Endothelial cell of umbilical vein (primary cell): ENCODE measurements around the gene SLC5A11. TPM values are rescaled to one million over a fixed set of nuclear protein-coding genes. Genes with fewer than 3 reads are reported as not detected.

Source experiments
- BruUV-seq: library from RNA; stranded (reverse); fragments of 400-500 nt; replicated peaks from 2 replicates; lab custom pipeline; 2021; lab: Mats Ljungman, UMichigan
- CTCF ChIA-PET: fragments of 300-600, 350-600 bp; sonication (Branson Sonifier 250); formaldehyde crosslinking; loops from one replicate; lab custom pipeline; 2021; ENCODE audit warnings: antibody characterized with exemption, inconsistent platforms; lab: Charles Lee
- POLR2A ChIA-PET: fragments of 300-600, 350-600 bp; sonication (Branson Sonifier 250); formaldehyde crosslinking; loops from one replicate; lab custom pipeline; 2021; ENCODE audit warnings: antibody characterized with exemption, inconsistent platforms; lab: Charles Lee
- DNase-seq: peaks from one replicate; pipeline ENCODE4 v3.0.0-alpha.2; 2011; ENCODE audit warnings: low read depth, low spot score
- FAIRE-seq: peaks from 2 replicates; lab custom pipeline; 2011; peaks lifted over from hg19 to GRCh38; lab: Jason Lieb, UNC
- H2AFZ ChIP-seq: 2 replicates; pipeline ENCODE4 v1.6.0; 2012; ENCODE audit warnings: low read depth, low read length, control low read depth, inconsistent platforms
- H3K27ac ChIP-seq: 2 replicates; pipeline ENCODE4 v1.5.1; 2011; ENCODE audit warnings: low read depth, mild to moderate bottlenecking, control low read depth, low read length, moderate library complexity; ENCODE audit not compliant: insufficient read depth
- H3K27me3 ChIP-seq, 2 experiments: 2 replicates each; pipeline versions ENCODE4 v1.6.0 to v1.6.1; 2011; ENCODE audit warnings: low read length in 2 of 2, mixed read lengths in 1 of 2; ENCODE audit not compliant: control insufficient read depth in 2 of 2, insufficient read depth in 2 of 2
- H3K36me3 ChIP-seq, 2 experiments: 2 replicates in 1 of 2; 3 replicates in 1 of 2; pipeline ENCODE4 v1.5.1; 2011; ENCODE audit warnings: low read length in 2 of 2, mild to moderate bottlenecking in 1 of 2, moderate library complexity in 1 of 2; ENCODE audit not compliant: control insufficient read depth in 2 of 2, insufficient read depth in 2 of 2; ENCODE audit errors: extremely low read depth in 1 of 2
- H3K4me1 ChIP-seq: 3 replicates; pipeline ENCODE4 v1.5.1; 2011; ENCODE audit warnings: mild to moderate bottlenecking, low read length; ENCODE audit not compliant: control insufficient read depth, insufficient read depth; ENCODE audit errors: extremely low read depth
- H3K4me2 ChIP-seq: 2 replicates; pipeline ENCODE4 v1.6.1; 2011; ENCODE audit warnings: low read length, control low read depth, mixed read lengths; ENCODE audit not compliant: insufficient read depth
- H3K4me3 ChIP-seq, 3 experiments: fragments of 200-600 bp in 1 of 3; sonication (generic), shearing (Covaris generic) in 1 of 3; replicated peaks in 1 of 3; 2 replicates each; pipeline ENCODE4 v1.5.1; 2011 to 2016; ENCODE audit warnings: control low read depth in 3 of 3, low read length in 3 of 3, mild to moderate bottlenecking in 2 of 3, inconsistent platforms in 1 of 3, low read depth in 1 of 3, moderate library complexity in 1 of 3; ENCODE audit not compliant: insufficient read depth in 1 of 3
- H3K79me2 ChIP-seq: 2 replicates; pipeline ENCODE4 v1.6.0; 2012; ENCODE audit warnings: low read length, inconsistent platforms; ENCODE audit not compliant: control insufficient read depth, insufficient read depth
- H3K9ac ChIP-seq: replicated peaks from 2 replicates; pipeline ENCODE3; 2011; ENCODE audit warnings: low read length, control low read depth; ENCODE audit not compliant: insufficient read depth; ENCODE audit errors: extremely low read depth
- H3K9me1 ChIP-seq: replicated peaks from 3 replicates; pipeline ENCODE4 v1.6.0; 2011; ENCODE audit warnings: mild to moderate bottlenecking, low read length; ENCODE audit not compliant: control insufficient read depth, insufficient read depth; ENCODE audit errors: extremely low read depth
- H3K9me3 ChIP-seq: replicated peaks from 2 replicates; pipeline ENCODE4 v1.5.1; 2012; ENCODE audit warnings: low read length, inconsistent platforms; ENCODE audit not compliant: control insufficient read depth, insufficient read depth
- H4K20me1 ChIP-seq: replicated peaks from 2 replicates; pipeline ENCODE3; 2011; ENCODE audit warnings: mild to moderate bottlenecking, low read length; ENCODE audit not compliant: control insufficient read depth, insufficient read depth; ENCODE audit errors: extremely low read depth
- CTCF ChIP-seq, 2 donors: IDR thresholded peaks; 1 replicate in 1 of 2; 2 replicates in 1 of 2; pipeline ENCODE4 v1.5.1; 2011; ENCODE audit warnings: low read length in 2 of 2, mild to moderate bottlenecking in 2 of 2, moderate library complexity in 2 of 2, control low read depth in 1 of 2, inconsistent platforms in 1 of 2, low read depth in 1 of 2; ENCODE audit not compliant: insufficient read depth in 1 of 2; ENCODE audit errors: extremely low read depth in 1 of 2
- EZH2 ChIP-seq: IDR thresholded peaks from 2 replicates; pipeline ENCODE4 v1.6.1; 2012; ENCODE audit warnings: borderline replicate concordance, low read depth, mild to moderate bottlenecking, moderate library complexity, low read length, inconsistent platforms; ENCODE audit not compliant: severe bottlenecking
- FOS ChIP-seq: IDR thresholded peaks from 2 replicates; pipeline ENCODE4 v1.6.1; 2011; ENCODE audit warnings: mild to moderate bottlenecking, low read length, moderate library complexity, borderline replicate concordance; ENCODE audit not compliant: insufficient read depth
- GATA2 ChIP-seq: IDR thresholded peaks from 2 replicates; pipeline ENCODE4 v1.7.0; 2011; ENCODE audit warnings: low read depth, mild to moderate bottlenecking, moderate library complexity, mixed read lengths, low read length; ENCODE audit not compliant: insufficient read length, insufficient read depth
- JUN ChIP-seq: IDR thresholded peaks from 2 replicates; pipeline ENCODE4 v1.6.1; 2011; ENCODE audit warnings: borderline replicate concordance, low read depth; ENCODE audit not compliant: insufficient read length, insufficient read depth
- MYC ChIP-seq: IDR thresholded peaks from one replicate; pipeline ENCODE4 v1.6.1; 2011; ENCODE audit warnings: mild to moderate bottlenecking, low read depth, low read length
- POLR2A ChIP-seq: IDR thresholded peaks from 2 replicates; pipeline ENCODE4 v1.6.1; 2012; ENCODE audit warnings: low read depth, mild to moderate bottlenecking, control low read depth, low read length
- POLR2AphosphoS5 ChIP-seq: IDR thresholded peaks from 2 replicates; pipeline ENCODE4 v1.6.1; 2012; ENCODE audit warnings: low read depth, mild to moderate bottlenecking, control low read depth, low read length, moderate library complexity; ENCODE audit not compliant: insufficient read depth
- dilution Hi-C: fragments of 300-500 bp; cut with MboI; formaldehyde crosslinking; loops from one replicate; pipeline ENCODE4 v1.15.0; 2019; ENCODE audit warnings: low sequenced_read_pairs; ENCODE audit not compliant: extremely low pct_ligation_motif_present
- intact Hi-C: fragments of 100-400 bp; cut with micrococcal nuclease; formaldehyde crosslinking; loops from one replicate; pipeline ENCODE4 v1.10.0; 2022
- polyA plus RNA-seq, 4 experiments: library from polyadenylated mRNA; depleted of rRNA in 3 of 4; stranded (reverse) in 3 of 4; unstranded in 1 of 4; fragments of >200 nt; gene quantifications; 2 replicates each; pipeline versions ENCODE4 v1.2.1 to v1.2.3, GENCODE V29; 2011 to 2012; ENCODE audit warnings: missing spikeins in 1 of 4
- total RNA-seq: library from RNA; stranded (reverse); gene quantifications from 2 replicates; pipeline ENCODE4 v1.2.3, GENCODE V29; 2021
- TF ChIP-seq, protein P1 (sequence below): IDR thresholded peaks from 2 replicates; pipeline ENCODE4 v1.6.1; 2011; ENCODE audit not compliant: insufficient read depth, insufficient read length

Gene SLC5A11
- total and polyA plus RNA-seq, 2 donors (not counting 3 experiments of a cell fraction or from before 2014, with no cell fraction given): 0.12 TPM; not detected in 1

DNA sequence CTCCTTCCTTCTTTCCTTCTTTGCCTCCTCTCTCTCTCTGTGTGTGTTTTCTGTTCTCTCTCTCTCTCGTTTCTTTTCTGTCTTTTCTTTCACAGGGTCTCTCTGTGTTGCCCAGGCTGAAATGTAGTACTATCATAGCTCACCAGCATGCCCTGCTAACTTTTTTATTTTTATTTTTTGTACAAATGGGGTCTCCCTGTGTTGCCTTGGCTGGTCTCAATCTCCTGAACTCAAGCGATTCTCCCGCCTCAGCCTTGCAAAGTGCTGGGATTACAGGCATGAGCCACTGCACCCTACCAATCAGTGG lies 1.5 kb downstream of the SLC5A11 start:
- BruUV-seq: no TSS peak
- Histone ChIP-seq H3K9ac (no peak overlapping the region), H3K27me3 (no peaks in the 10 kb centered on the region), H3K9me1 (no peaks in the 10 kb centered on the region), H3K36me3 (no peaks in the 10 kb centered on the region), H3K4me3 (no peak overlapping the region), H3K27ac (no peak overlapping the region), H3K4me2 (no peak overlapping the region), H3K9me3 (no peaks in the 10 kb centered on the region), H3K4me1 (peaks cover 28% of the 10 kb centered on the region), H4K20me1 (no peaks in the 10 kb centered on the region), H2AFZ (no peak overlapping the region), H3K79me2 (no peaks in the 10 kb centered on the region)
- TF ChIP-seq, protein P1, sequence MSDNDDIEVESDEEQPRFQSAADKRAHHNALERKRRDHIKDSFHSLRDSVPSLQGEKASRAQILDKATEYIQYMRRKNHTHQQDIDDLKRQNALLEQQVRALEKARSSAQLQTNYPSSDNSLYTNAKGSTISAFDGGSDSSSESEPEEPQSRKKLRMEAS: no peak
- TF ChIP-seq MYC (no peak), POLR2AphosphoS5 (no peak), POLR2A (no peak), EZH2 (no peak), FOS (no peak), JUN (no peak), CTCF (IDR thresholded peaks at IDR 0.05; ENCODE audit: extremely low read depth in 1 of 2, insufficient read depth in 1 of 2, low read depth in 1 of 2, low read length in 2 of 2) (no peak), GATA2 (no peak)
- POLR2A ChIA-PET: no interaction called here
- DNase-seq: no peak
- CTCF ChIA-PET: interaction anchor here (1.2 kb wide), 1 partner anchor 13 kb away, joined by 4 read pairs; no protein-coding TSS in a partner anchor
- no peak for FAIRE-seq
- dilution Hi-C loops: no loop called here
- intact Hi-C loops: no loop called here
